Epithelial cell of proximal tubule (primary cell): ENCODE measurements around the gene NMRAL1. TPM values are rescaled to one million over a fixed set of nuclear protein-coding genes. Genes with fewer than 3 reads are reported as not detected.

Experiments used
- DNase-seq: peaks from one replicate; pipeline ENCODE4 v3.0.0-alpha.2; 2011; ENCODE audit warnings: low read depth
- H3K4me3 ChIP-seq: 2 replicates; pipeline ENCODE4 v1.5.1; 2011; ENCODE audit warnings: low read depth, mild to moderate bottlenecking, low read length
- CTCF ChIP-seq: conservative IDR thresholded peaks from 2 replicates; pipeline ENCODE4 v1.5.1; 2012; ENCODE audit warnings: low read depth, mild to moderate bottlenecking, low read length
- total RNA-seq: library from RNA; depleted of rRNA; stranded (reverse); fragments of >200 nt; gene quantifications from 2 replicates; pipeline ENCODE4 v1.2.3, GENCODE V29; 2015

The NMRAL1 gene
- total RNA-seq, 1 donor from 2014 or later, result 177 TPM

- no peak for TF ChIP-seq CTCF
- no peak overlapping the region for H3K4me3 ChIP-seq
- no peak for DNase-seq
Measured at GRCh38 chr16:4443986-4444385, 30.4 kb downstream of the NMRAL1 start.

- no peak for TF ChIP-seq CTCF
- H3K4me3 ChIP-seq, result no peak overlapping the region
- no peak for DNase-seq
Measured at GRCh38 chr16:4443271-4443670, 31.2 kb downstream of the NMRAL1 start.

GRCh38 chr16:4442371-4442770 lies 32.1 kb downstream of the NMRAL1 start:
- no peak for TF ChIP-seq CTCF

GRCh38 chr16:4437366-4437765 lies 37.1 kb downstream of the NMRAL1 start:
- no peak for DNase-seq
- H3K4me3 ChIP-seq, result no peak overlapping the region
- no peak for TF ChIP-seq CTCF

More at GRCh38 chr16:4442371-4442770, 32.1 kb downstream of the NMRAL1 start:
- H3K4me3 ChIP-seq, result no peak overlapping the region
- no peak for DNase-seq

GRCh38 chr16:4435337-4436067 lies 38.9 kb downstream of the NMRAL1 start:
- no peak for DNase-seq
- TF ChIP-seq CTCF, result no peak
- H3K4me3 ChIP-seq, result no peak overlapping the region

- TF ChIP-seq CTCF, result no peak
- DNase-seq, result no peak
- no peak overlapping the region for H3K4me3 ChIP-seq
Measured at GRCh38 chr16:4433914-4434787, 40.3 kb downstream of the NMRAL1 start.
